OCI-LY7 (cell line): ENCODE measurements around the gene FOXE3.

ENCODE experiments used
- EZH2phosphoT487 ChIP-seq: fragments of 200-600 bp; sonication (generic); IDR thresholded peaks from 2 replicates; pipeline ENCODE4 v1.6.1; 2018; ENCODE audit warnings: low read depth, borderline replicate concordance, mild to moderate bottlenecking, mixed run types, antibody characterized with exemption, low read length, moderate library complexity, mixed read lengths
- TF ChIP-seq, protein P1 (sequence below): fragments of 200-600 bp; sonication (generic); conservative IDR thresholded peaks from 2 replicates; pipeline ENCODE4 v1.5.1; 2014; ENCODE audit warnings: mild to moderate bottlenecking, antibody characterized with exemption, low read length, moderate library complexity, mixed read lengths

DNA sequence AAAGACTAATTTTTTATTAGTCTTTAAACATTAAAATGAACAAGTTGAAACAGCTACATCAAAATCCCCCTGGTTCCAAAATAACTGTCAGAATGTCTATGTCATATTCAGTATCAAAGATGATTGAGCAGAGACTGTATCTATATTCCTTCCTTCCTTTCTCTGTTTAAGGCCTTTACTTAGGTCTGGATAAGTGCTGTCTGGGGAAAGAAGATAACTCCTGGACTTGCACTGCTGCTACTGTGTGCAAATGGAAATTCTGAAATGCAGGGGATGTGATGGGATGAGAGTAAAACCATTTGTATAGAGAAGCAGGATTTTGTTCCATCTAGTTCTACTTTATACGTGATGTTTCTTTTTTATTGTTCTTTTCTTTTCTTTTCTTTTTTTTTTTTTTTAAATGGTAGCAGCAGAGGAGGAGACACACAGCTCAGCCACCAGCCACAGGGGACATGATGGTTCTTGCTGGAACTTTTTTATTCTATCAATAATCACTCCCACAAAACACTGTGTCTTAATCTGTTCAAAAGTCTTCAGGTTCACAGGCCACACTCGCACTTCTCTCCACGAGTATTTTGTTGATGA lies 33.6 kb upstream of the FOXE3 start:
- TF ChIP-seq, protein P1, sequence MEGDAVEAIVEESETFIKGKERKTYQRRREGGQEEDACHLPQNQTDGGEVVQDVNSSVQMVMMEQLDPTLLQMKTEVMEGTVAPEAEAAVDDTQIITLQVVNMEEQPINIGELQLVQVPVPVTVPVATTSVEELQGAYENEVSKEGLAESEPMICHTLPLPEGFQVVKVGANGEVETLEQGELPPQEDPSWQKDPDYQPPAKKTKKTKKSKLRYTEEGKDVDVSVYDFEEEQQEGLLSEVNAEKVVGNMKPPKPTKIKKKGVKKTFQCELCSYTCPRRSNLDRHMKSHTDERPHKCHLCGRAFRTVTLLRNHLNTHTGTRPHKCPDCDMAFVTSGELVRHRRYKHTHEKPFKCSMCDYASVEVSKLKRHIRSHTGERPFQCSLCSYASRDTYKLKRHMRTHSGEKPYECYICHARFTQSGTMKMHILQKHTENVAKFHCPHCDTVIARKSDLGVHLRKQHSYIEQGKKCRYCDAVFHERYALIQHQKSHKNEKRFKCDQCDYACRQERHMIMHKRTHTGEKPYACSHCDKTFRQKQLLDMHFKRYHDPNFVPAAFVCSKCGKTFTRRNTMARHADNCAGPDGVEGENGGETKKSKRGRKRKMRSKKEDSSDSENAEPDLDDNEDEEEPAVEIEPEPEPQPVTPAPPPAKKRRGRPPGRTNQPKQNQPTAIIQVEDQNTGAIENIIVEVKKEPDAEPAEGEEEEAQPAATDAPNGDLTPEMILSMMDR = no peak
- TF ChIP-seq EZH2phosphoT487 = no peak
